NOMO-1 (cell line): ENCODE data around the gene ING1.
A peak's percentile ranks its signal among the peaks of the same experiment; 100 is the strongest.
"Not testable (repeated sequence)": the region's sequence is repeated elsewhere in the genome, so short reads cannot be mapped to it uniquely, and the experiment has no call there.

Experiments used
- DNase-seq, 2 experiments: peaks; one replicate each; lab custom pipeline; 2025; ENCODE audit not compliant: unreplicated experiment in 2 of 2; lab: John Stamatoyannopoulos, UW

Gene ING1

GRCh38 chr13:110690516-110690915 is 23.0 kb upstream of the ING1 start:
- no peak for DNase-seq

- DNase-seq, result not testable (repeated sequence)
Observed at GRCh38 chr13:110695774-110696173, 17.7 kb upstream of the ING1 start.

GRCh38 chr13:110696776-110697175 is 16.7 kb upstream of the ING1 start:
- no peak for DNase-seq

GRCh38 chr13:110697842-110698241 is 15.7 kb upstream of the ING1 start:
- peak in 1 of 2 experiments; percentile 8 for DNase-seq

- DNase-seq, result no peak
Observed at GRCh38 chr13:110698689-110699088, 14.8 kb upstream of the ING1 start.

GRCh38 chr13:110699148-110700145 is 14.1 kb upstream of the ING1 start:
- DNase-seq, result no peak

- no peak for DNase-seq
Observed at GRCh38 chr13:110700186-110700585, 13.3 kb upstream of the ING1 start.

- no peak for DNase-seq
Observed at GRCh38 chr13:110700641-110701040, 12.9 kb upstream of the ING1 start.

GRCh38 chr13:110701061-110701460 is 12.4 kb upstream of the ING1 start:
- DNase-seq, result not testable (repeated sequence)

- no peak for DNase-seq
Observed at GRCh38 chr13:110702089-110702488, 11.4 kb upstream of the ING1 start.

- no peak for DNase-seq
Observed at GRCh38 chr13:110702591-110703526, 10.6 kb upstream of the ING1 start.

- no peak for DNase-seq
Observed at GRCh38 chr13:110705356-110705825, 8.1 kb upstream of the ING1 start.

GRCh38 chr13:110705826-110706569 is 7.5 kb upstream of the ING1 start, which contains the start of gene CARS2:
Gene CARS2, minus strand, starts transcription at chr13:110706116. Its CDS starts 23 bp downstream, at chr13:110706093.
- peak; percentile 91 to 97 for DNase-seq

- DNase-seq, result no peak
Observed at GRCh38 chr13:110706570-110707372, 6.7 kb upstream of the ING1 start.

- DNase-seq, result peak; percentile 80 to 88
Observed at GRCh38 chr13:110712081-110712848, 1.2 kb upstream of the ING1 start.

GRCh38 chr13:110712849-110713641 is 455 bp upstream of the ING1 start:
- DNase-seq, result peak; percentile 97 to 98

- DNase-seq, result peak; percentile 19 to 33
Observed at GRCh38 chr13:110713981-110714796, 689 bp downstream of the ING1 start.
